ENCODE results near the gene HYOU1.

GRCh38 chr11:119057000-119057769, at the start of gene HYOU1:
- TF ChIP-seq CTCF (IDR thresholded peaks at IDR 0.05; ENCODE audit: poor library complexity) (peak; percentile 30), EZH2 (IDR thresholded peaks at IDR 0.05; ENCODE audit: borderline replicate concordance) (no peak)
